Stomach (tissue), 9 donors: ENCODE measurements around the gene COL11A2. TPM values are rescaled to one million over a fixed set of nuclear protein-coding genes. Genes with fewer than 3 reads are reported as not detected.

ENCODE experiments used
- DNase-seq, 2 donors: peaks; one replicate each; pipeline versions ENCODE4 v3.0.0 to v3.0.0-alpha.2; 2013 to 2019
- H3K27ac ChIP-seq, 5 donors: fragments of 200-600 bp in 4 of 5; sonication (generic) in 4 of 5; one replicate each; pipeline ENCODE4 v1.5.1; 2013 to 2019; ENCODE audit warnings: mild to moderate bottlenecking in 1 of 5, moderate library complexity in 1 of 5
- H3K27me3 ChIP-seq, 3 donors: fragments of 200-600 bp; sonication (generic); one replicate each; pipeline ENCODE4 v1.5.1; 2017 to 2019; ENCODE audit warnings: mixed run types in 1 of 3
- H3K36me3 ChIP-seq, 4 donors: fragments of 200-600 bp; sonication (generic); 1 replicate in 3 of 4; 2 replicates in 1 of 4; pipeline ENCODE4 v1.5.1; 2016 to 2019
- H3K4me1 ChIP-seq, 4 donors: fragments of 200-600 bp; sonication (generic); one replicate each; pipeline ENCODE4 v1.5.1; 2016 to 2019
- H3K4me3 ChIP-seq, 4 donors: fragments of 200-600 bp; sonication (generic) in 3 of 4; one replicate each; pipeline ENCODE4 v1.5.1; 2016 to 2019; ENCODE audit warnings: mild to moderate bottlenecking in 1 of 4
- H3K9me3 ChIP-seq, 4 donors: fragments of 200-600 bp; sonication (generic); one replicate each; pipeline ENCODE4 v1.5.1; 2016 to 2019
- CTCF ChIP-seq, 7 experiments: fragments of 450-650 bp in 4 of 7; fragments of 200-600 bp in 3 of 7; sonication (generic) in 3 of 7; IDR thresholded peaks; one replicate each; pipeline ENCODE4 v1.5.1; 2016 to 2019; ENCODE audit warnings: antibody characterized with exemption in 7 of 7, control low read depth in 2 of 7, mild to moderate bottlenecking in 1 of 7
- EP300 ChIP-seq: sonication (generic); formaldehyde crosslinking; IDR thresholded peaks from one replicate; pipeline ENCODE4 v1.6.1; 2017; ENCODE audit warnings: antibody characterized with exemption
- POLR2A ChIP-seq, 4 donors: fragments of 450-650 bp; IDR thresholded peaks; one replicate each; pipeline ENCODE4 v1.6.1; 2016; ENCODE audit warnings: antibody characterized with exemption in 4 of 4, control low read depth in 2 of 4, mild to moderate bottlenecking in 1 of 4, moderate library complexity in 1 of 4
- POLR2AphosphoS5 ChIP-seq, 3 donors: sonication (generic); formaldehyde crosslinking; IDR thresholded peaks; one replicate each; pipeline ENCODE4 v1.6.1; 2016; ENCODE audit warnings: antibody characterized with exemption in 3 of 3
- WGBS, 5 donors: extraction: QIAGEN DNeasy Blood & Tissue Kit in 3 of 5; methylation state at CpG; one replicate each; pipeline versions ENCODE4 v1.1.5 to v1.1.7; 2013 to 2018; 5-methylcytosine and 5-hydroxymethylcytosine counted together
- intact Hi-C: fragments of 100-400 bp; cut with DNase I; formaldehyde crosslinking; loops from one replicate; pipeline ENCODE4 v1.15.1; 2023; ENCODE audit warnings: low total_unique reads
- polyA plus RNA-seq, 3 donors: library from polyadenylated mRNA; stranded (reverse); fragments of 200-250 nt; gene quantifications; one replicate each; pipeline ENCODE4 v1.2.3, GENCODE V29; 2013
- total RNA-seq, 5 donors: library from RNA; depleted of rRNA; stranded (reverse); fragments of >200 nt; gene quantifications; one replicate each; pipeline versions ENCODE4 v1.1.0 to v1.2.3, GENCODE V29; 2014 to 2016
- donor health status: healthy with polysubstance abuse.
- donor health status: Bipolar disorder and iron deficiency.
- donor health status: healthy.

COL11A2 gene
- total and polyA plus RNA-seq, 8 donors = under 0.01 to 1.5 (median 0.87) TPM; not detected in 3

GRCh38 chr6:33160728-33161344 is 31.4 kb downstream of the COL11A2 start:
- H3K27ac ChIP-seq = peak overlapping the region; percentile 37 to 75 (median 52)
- TF ChIP-seq POLR2A (IDR thresholded peaks at IDR 0.05) = no peak
- peak in 2 of 3 donors; percentile 2 to 13 for TF ChIP-seq POLR2AphosphoS5 (IDR thresholded peaks at IDR 0.05)
- no peak for TF ChIP-seq CTCF (IDR thresholded peaks at IDR 0.05)
- H3K9me3 ChIP-seq = no peaks in the 10 kb centered on the region
- 23 to 31% (median 25%) methylated on average over 13 of the region's 13 CpGs for WGBS, 5 donors
- intact Hi-C loops = loop anchor here (5.0 kb wide), 1 partner anchor 86 kb away; no protein-coding TSS in a partner anchor
- H3K27me3 ChIP-seq = peaks cover 0 to 6% (median 0%) of the 10 kb centered on the region in 3 donors
- peaks cover 14 to 21% (median 17%) of the 10 kb centered on the region in 4 donors for H3K4me1 ChIP-seq
- peak overlapping the region in 3 of 4 donors; percentile 51 to 57 (median 56) for H3K4me3 ChIP-seq
- no peaks in the 10 kb centered on the region for H3K36me3 ChIP-seq
- DNase-seq = peak; percentile 62 to 75

- no peak for DNase-seq
- TF ChIP-seq CTCF (IDR thresholded peaks at IDR 0.05) = no peak
- no peak for TF ChIP-seq POLR2AphosphoS5 (IDR thresholded peaks at IDR 0.05)
- no peak for TF ChIP-seq POLR2A (IDR thresholded peaks at IDR 0.05)
- no peak for TF ChIP-seq EP300
- H3K36me3 ChIP-seq = no peaks in the 10 kb centered on the region
- no peaks in the 10 kb centered on the region for H3K9me3 ChIP-seq
- peaks cover 0 to 6% (median 0%) of the 10 kb centered on the region in 3 donors for H3K27me3 ChIP-seq
- WGBS, 5 donors = 87 to 93% (median 89%) methylated on average over 11 of the region's 11 CpGs
- H3K4me1 ChIP-seq = peaks cover 14 to 21% (median 17%) of the 10 kb centered on the region in 4 donors
- intact Hi-C loops = loop anchor here (5.0 kb wide), 1 partner anchor 87 kb away; no protein-coding TSS in a partner anchor
- H3K4me3 ChIP-seq = no peak overlapping the region
- peak overlapping the region in 1 of 5 donors; percentile 75 for H3K27ac ChIP-seq
Observed at GRCh38 chr6:33160096-33160495, 32.2 kb downstream of the COL11A2 start.

GRCh38 chr6:33156964-33157363 is 35.3 kb downstream of the COL11A2 start:
- no peak overlapping the region for H3K4me3 ChIP-seq
- no peak overlapping the region for H3K27ac ChIP-seq
- peaks cover 0 to 12% (median 9%) of the 10 kb centered on the region in 4 donors for H3K9me3 ChIP-seq
- DNase-seq = no peak
- 61 to 80% (median 77%) methylated on average over 2 of the region's 2 CpGs for WGBS, 5 donors
- no peaks in the 10 kb centered on the region for H3K36me3 ChIP-seq
- intact Hi-C loops = no loop called here
- peaks cover 12 to 17% (median 15%) of the 10 kb centered on the region in 4 donors for H3K4me1 ChIP-seq
- H3K27me3 ChIP-seq = no peaks in the 10 kb centered on the region
- no peak for TF ChIP-seq POLR2A (IDR thresholded peaks at IDR 0.05)
- TF ChIP-seq EP300 = no peak
- no peak for TF ChIP-seq CTCF (IDR thresholded peaks at IDR 0.05)
- TF ChIP-seq POLR2AphosphoS5 (IDR thresholded peaks at IDR 0.05) = no peak

GRCh38 chr6:33156561-33156960 is 35.7 kb downstream of the COL11A2 start:
- TF ChIP-seq POLR2AphosphoS5 (IDR thresholded peaks at IDR 0.05) (no peak), EP300 (no peak), CTCF (IDR thresholded peaks at IDR 0.05) (no peak), POLR2A (IDR thresholded peaks at IDR 0.05) (no peak)

More at GRCh38 chr6:33156561-33156960, 35.7 kb downstream of the COL11A2 start:
- peaks cover 0 to 16% (median 13%) of the 10 kb centered on the region in 4 donors for H3K9me3 ChIP-seq
- intact Hi-C loops = no loop called here
- 73 to 95% (median 87%) methylated on average over 6 of the region's 6 CpGs for WGBS, 5 donors
- H3K27ac ChIP-seq = no peak overlapping the region
- no peak for DNase-seq
- no peaks in the 10 kb centered on the region for H3K36me3 ChIP-seq
- peaks cover 8 to 13% (median 11%) of the 10 kb centered on the region in 4 donors for H3K4me1 ChIP-seq
- no peaks in the 10 kb centered on the region for H3K27me3 ChIP-seq
- H3K4me3 ChIP-seq = no peak overlapping the region
